GM12878 (cell line): ENCODE results near the gene TTLL4. TPM values are rescaled to one million over a fixed set of nuclear protein-coding genes. Genes with fewer than 3 reads are reported as not detected.

ENCODE experiments used
- CBX5 ChIP-seq: sonication (generic); IDR thresholded peaks from 2 replicates; pipeline ENCODE4 v1.6.1; 2016; ENCODE audit warnings: low read depth, moderate library complexity, mild to moderate bottlenecking, inconsistent platforms
- EGR1 ChIP-seq, 2 experiments: IDR thresholded peaks; 1 replicate in 1 of 2; 2 replicates in 1 of 2; pipeline ENCODE4 v1.6.1; 2011 to 2012; ENCODE audit warnings: low read depth in 2 of 2, low read length in 2 of 2, borderline replicate concordance in 1 of 2, mild to moderate bottlenecking in 1 of 2, moderate library complexity in 1 of 2
- HDAC2 ChIP-seq: fragments of 200-600 bp; sonication (generic); IDR thresholded peaks from 2 replicates; pipeline ENCODE4 v1.6.1; 2017
- NRF1 ChIP-seq: conservative IDR thresholded peaks from 2 replicates; pipeline ENCODE4 v1.6.1; 2011; ENCODE audit warnings: mild to moderate bottlenecking, low read depth, low read length, improper control_type of control experiment
- PKNOX1 ChIP-seq: fragments of 450-650 bp; IDR thresholded peaks from 2 replicates; pipeline ENCODE4 v1.6.1; 2016; ENCODE audit warnings: mild to moderate bottlenecking
- RB1 ChIP-seq: fragments of 450-650 bp; formaldehyde crosslinking; IDR thresholded peaks from 2 replicates; pipeline ENCODE4 v1.6.1; 2017; ENCODE audit warnings: mild to moderate bottlenecking, borderline replicate concordance
- RELA ChIP-seq: fragments of 450-650 bp; IDR thresholded peaks from 2 replicates; pipeline ENCODE4 v1.8.0; 2014; ENCODE audit warnings: borderline replicate concordance; ENCODE audit not compliant: partially characterized antibody
- SREBF2 ChIP-seq: IDR thresholded peaks from 2 replicates; pipeline ENCODE4 v1.6.1; 2012; ENCODE audit warnings: mild to moderate bottlenecking, low read length
- TAF1 ChIP-seq: IDR thresholded peaks from 2 replicates; pipeline ENCODE4 v1.6.1; 2011; ENCODE audit warnings: mild to moderate bottlenecking, low read depth, low read length, borderline replicate concordance
- polyA plus RNA-seq, 11 experiments: library from polyadenylated mRNA; depleted of rRNA in 4 of 11; unstranded in 6 of 11; stranded (reverse) in 5 of 11; fragments of >200 nt; fragmentation: Nextera tagmentation in 4 of 11; fragmentation: Illumina TruSeq in 1 of 11; extraction: Ambion mirVana in 4 of 11; extraction: Trizol in 1 of 11; gene quantifications; 1 replicate in 1 of 11; 2 replicates in 10 of 11; pipeline versions ENCODE4 v1.2.1 to v1.2.3, GENCODE V29; 2011 to 2016; ENCODE audit warnings: inconsistent platforms in 2 of 11, missing spikeins in 2 of 11, low read depth in 1 of 11
- total RNA-seq, 4 experiments: library from RNA; depleted of rRNA in 3 of 4; stranded (reverse); fragments of >200 nt in 3 of 4; fragmentation: Illumina TruSeq in 1 of 4; extraction: Trizol in 1 of 4; gene quantifications; 2 replicates each; pipeline versions ENCODE4 v1.2.1 to v1.2.3, GENCODE V29; 2013 to 2021
- TF ChIP-seq, protein P1 (sequence below): fragments of 450-650 bp; formaldehyde crosslinking; IDR thresholded peaks from 2 replicates; pipeline ENCODE4 v1.4.0; 2022; ENCODE audit warnings: mild to moderate bottlenecking, moderate library complexity

Gene TTLL4
- total and polyA plus RNA-seq, 10 of the 15 experiments (the other 5 are each of a cell fraction or from before 2014, with no cell fraction given): 16.6 to 63.1 (median 32.9) TPM

DNA sequence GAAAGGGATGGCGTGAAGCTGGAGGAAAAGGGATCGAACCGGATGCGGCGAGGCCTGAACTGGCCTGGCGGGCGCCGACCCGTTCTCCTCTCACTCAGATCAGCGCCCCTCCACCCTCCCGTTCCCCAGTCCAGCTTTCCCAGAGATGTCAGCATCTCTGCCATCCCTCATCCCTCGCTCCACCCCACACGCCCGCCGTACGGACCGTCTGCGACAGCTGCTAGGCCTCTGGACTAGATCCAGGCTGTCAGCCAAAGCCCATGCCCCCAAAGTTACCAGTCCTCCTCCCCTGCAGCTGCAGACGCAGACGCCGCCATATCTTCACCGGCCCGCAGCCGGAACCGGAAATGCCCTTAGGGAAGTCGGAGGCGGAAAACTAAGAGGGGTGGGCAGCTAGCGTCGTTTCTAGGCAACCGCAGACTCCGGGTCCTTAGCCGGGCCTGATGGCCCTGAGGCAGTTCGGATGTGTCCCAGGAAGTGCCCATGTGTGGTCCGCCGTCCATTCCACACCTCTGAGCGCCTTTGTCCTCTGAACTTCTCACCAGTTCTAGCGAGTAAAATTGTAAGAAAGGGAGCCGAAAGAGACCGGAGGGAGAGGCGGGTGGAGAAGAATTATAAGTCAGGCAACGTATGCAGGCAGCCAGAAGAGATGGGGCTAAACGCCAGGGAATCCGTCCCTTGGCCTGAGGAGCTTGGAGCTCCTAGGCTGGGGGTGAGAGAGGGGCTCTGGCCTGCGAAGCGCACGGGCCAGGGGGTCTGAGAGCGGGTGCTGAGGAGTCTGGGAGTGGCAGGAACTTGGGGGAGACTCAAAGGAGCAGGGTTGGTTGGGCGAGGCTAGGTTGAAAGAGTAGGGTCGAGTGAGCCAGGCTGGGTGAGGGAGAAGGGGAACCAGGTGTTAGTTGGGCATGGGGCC lies 38.7 kb upstream of the TTLL4 start, which contains the start of the genes RNF25 and STK36 (continued):
- TF ChIP-seq SREBF2 (0 out of 2 replicates have a peak, but pooled peaks have one; percentile 34), TAF1 (peak; percentile 79), PKNOX1 (peak; percentile 57; the same call in 1 of the 2 replicates), EGR1 (IDR thresholded peaks at IDR 0.05; ENCODE audit: borderline replicate concordance in 1 of 2, low read depth in 2 of 2, low read length in 2 of 2) (peak in 1 of 2 experiments; percentile 55; a peak in 1 of 3 replicates), RELA (no peak), CBX5 (no peak), RB1 (peak; percentile 49; the same call in 1 of the 2 replicates), NRF1 (no peak), HDAC2 (no peak)
- TF ChIP-seq, protein P1, sequence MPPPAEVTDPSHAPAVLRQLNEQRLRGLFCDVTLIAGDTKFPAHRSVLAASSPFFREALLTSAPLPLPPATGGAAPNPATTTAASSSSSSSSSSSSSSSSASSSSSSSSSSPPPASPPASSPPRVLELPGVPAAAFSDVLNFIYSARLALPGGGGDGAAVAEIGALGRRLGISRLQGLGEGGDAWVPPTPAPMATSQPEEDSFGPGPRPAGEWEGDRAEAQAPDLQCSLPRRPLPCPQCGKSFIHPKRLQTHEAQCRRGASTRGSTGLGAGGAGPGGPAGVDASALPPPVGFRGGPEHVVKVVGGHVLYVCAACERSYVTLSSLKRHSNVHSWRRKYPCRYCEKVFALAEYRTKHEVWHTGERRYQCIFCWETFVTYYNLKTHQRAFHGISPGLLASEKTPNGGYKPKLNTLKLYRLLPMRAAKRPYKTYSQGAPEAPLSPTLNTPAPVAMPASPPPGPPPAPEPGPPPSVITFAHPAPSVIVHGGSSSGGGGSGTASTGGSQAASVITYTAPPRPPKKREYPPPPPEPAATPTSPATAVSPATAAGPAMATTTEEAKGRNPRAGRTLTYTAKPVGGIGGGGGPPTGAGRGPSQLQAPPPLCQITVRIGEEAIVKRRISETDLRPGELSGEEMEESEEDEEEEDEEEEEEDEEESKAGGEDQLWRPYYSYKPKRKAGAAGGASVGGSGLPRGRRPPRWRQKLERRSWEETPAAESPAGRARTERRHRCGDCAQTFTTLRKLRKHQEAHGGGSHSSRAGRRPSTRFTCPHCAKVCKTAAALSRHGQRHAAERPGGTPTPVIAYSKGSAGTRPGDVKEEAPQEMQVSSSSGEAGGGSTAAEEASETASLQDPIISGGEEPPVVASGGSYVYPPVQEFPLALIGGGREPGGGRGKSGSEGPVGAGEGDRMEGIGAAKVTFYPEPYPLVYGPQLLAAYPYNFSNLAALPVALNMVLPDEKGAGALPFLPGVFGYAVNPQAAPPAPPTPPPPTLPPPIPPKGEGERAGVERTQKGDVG: no peak
